Activated T-cell treated with anti-CD3 and anti-CD28 coated beads, Interleukin-2, amount 50 U/mL, for 72 hours (primary cell): ENCODE results near the gene LCE1C. TPM values are rescaled to one million over a fixed set of nuclear protein-coding genes. Genes with fewer than 3 reads are reported as not detected.

ENCODE experiments used
- ATAC-seq, 2 donors: fragments of 150-1000 bp; cut with Tn5 transposase; replicated peaks in 1 of 2; 2 replicates each; pipeline ENCODE4 v1.10.0; 2021; ENCODE audit warnings: moderate library complexity in 2 of 2, mild to moderate bottlenecking in 1 of 2
- DNase-seq, 2 donors: peaks; one replicate each; pipeline ENCODE4 v3.0.0; 2021 to 2022; ENCODE audit warnings: mixed read lengths in 1 of 2
- H3K27ac Mint-ChIP-seq: one replicate; pipeline ENCODE4 v1.8.0; 2022; ENCODE audit warnings: mild to moderate bottlenecking, moderate library complexity, mixed read lengths
- H3K27me3 Mint-ChIP-seq: one replicate; pipeline ENCODE4 v1.8.0; 2022; ENCODE audit warnings: low read depth, mixed read lengths
- H3K36me3 Mint-ChIP-seq, 2 donors: one replicate each; pipeline ENCODE4 v1.8.0; 2022; ENCODE audit warnings: mixed read lengths in 2 of 2, mild to moderate bottlenecking in 1 of 2; ENCODE audit not compliant: insufficient read depth in 2 of 2
- H3K4me1 Mint-ChIP-seq: one replicate; pipeline ENCODE4 v1.8.0; 2022; ENCODE audit warnings: low read depth, mixed read lengths
- H3K4me3 Mint-ChIP-seq, 2 donors: one replicate each; pipeline ENCODE4 v1.8.0; 2022; ENCODE audit warnings: mild to moderate bottlenecking in 2 of 2, mixed read lengths in 2 of 2, moderate library complexity in 2 of 2
- H3K9me3 Mint-ChIP-seq, 2 donors: one replicate each; pipeline ENCODE4 v1.8.0; 2022; ENCODE audit warnings: mixed read lengths in 2 of 2
- total RNA-seq, 2 donors: library from RNA; stranded (reverse); gene quantifications; one replicate each; pipeline ENCODE4 v1.2.3, GENCODE V29; 2022

Gene LCE1C
- total RNA-seq = not detected

GRCh38 chr1:152806576-152806975, at the start of gene LCE1C:
LCE1C (minus strand) TSS chr1:152806651; CDS start chr1:152805478, 1,173 bp downstream.
- H3K4me3 Mint-ChIP-seq = no peak within 1 kb of the TSS
- DNase-seq (no peak), ATAC-seq (no peak)
- H3K9me3 Mint-ChIP-seq = no peaks in the 10 kb centered on the region
- H3K27ac Mint-ChIP-seq = no peak within 1 kb of the TSS
- peaks cover 7% of the 10 kb centered on the region for H3K27me3 Mint-ChIP-seq
- H3K4me1 Mint-ChIP-seq = no peaks in the 10 kb centered on the region
- H3K36me3 Mint-ChIP-seq = no peaks in the 10 kb centered on the region

GRCh38 chr1:152855661-152856060, 49.2 kb upstream of the LCE1C start:
- no peak overlapping the region for H3K27ac Mint-ChIP-seq
- no peak overlapping the region for H3K4me3 Mint-ChIP-seq
- DNase-seq (no peak), ATAC-seq (no peak)
- H3K9me3 Mint-ChIP-seq = no peaks in the 10 kb centered on the region
- peaks cover under 1% of the 10 kb centered on the region for H3K27me3 Mint-ChIP-seq
- H3K36me3 Mint-ChIP-seq = no peaks in the 10 kb centered on the region
- H3K4me1 Mint-ChIP-seq = no peaks in the 10 kb centered on the region

- no peak within 1 kb of the TSS for H3K4me3 Mint-ChIP-seq
- peaks cover 9% of the 10 kb centered on the region for H3K27me3 Mint-ChIP-seq
- no peak for DNase-seq
- no peak within 1 kb of the TSS for H3K27ac Mint-ChIP-seq
- H3K4me1 Mint-ChIP-seq = no peaks in the 10 kb centered on the region
- no peak for ATAC-seq
- H3K9me3 Mint-ChIP-seq = no peaks in the 10 kb centered on the region
- no peaks in the 10 kb centered on the region for H3K36me3 Mint-ChIP-seq
Measured at GRCh38 chr1:152842556-152842955, 36.1 kb upstream of the LCE1C start, which contains the start of gene LCE6A. LCE6A (plus strand) TSS chr1:152842856; CDS start chr1:152843521, 665 bp downstream.

- peaks cover 0 to 2% of the 10 kb centered on the region in 2 donors for H3K9me3 Mint-ChIP-seq
- no peaks in the 10 kb centered on the region for H3K4me1 Mint-ChIP-seq
- no peak for DNase-seq
- peak overlapping the region; percentile 18 for H3K27ac Mint-ChIP-seq
- no peak overlapping the region for H3K4me3 Mint-ChIP-seq
- peaks cover 9% of the 10 kb centered on the region for H3K27me3 Mint-ChIP-seq
- no peak for ATAC-seq
- no peaks in the 10 kb centered on the region for H3K36me3 Mint-ChIP-seq
Measured at GRCh38 chr1:152836870-152837269, 30.4 kb upstream of the LCE1C start.

- DNase-seq = no peak
- ATAC-seq = no peak
- Mint-ChIP-seq H3K4me1 (no peaks in the 10 kb centered on the region), H3K27ac (no peak within 1 kb of the TSS), H3K9me3 (peaks cover 0 to 2% of the 10 kb centered on the region in 2 donors), H3K4me3 (no peak within 1 kb of the TSS), H3K27me3 (peaks cover 15% of the 10 kb centered on the region), H3K36me3 (no peaks in the 10 kb centered on the region)
Measured at GRCh38 chr1:152827173-152827572, 20.7 kb upstream of the LCE1C start, which contains the start of gene LCE1A. LCE1A (plus strand) TSS chr1:152827473; CDS start chr1:152827473, 0 bp downstream.

DNA sequence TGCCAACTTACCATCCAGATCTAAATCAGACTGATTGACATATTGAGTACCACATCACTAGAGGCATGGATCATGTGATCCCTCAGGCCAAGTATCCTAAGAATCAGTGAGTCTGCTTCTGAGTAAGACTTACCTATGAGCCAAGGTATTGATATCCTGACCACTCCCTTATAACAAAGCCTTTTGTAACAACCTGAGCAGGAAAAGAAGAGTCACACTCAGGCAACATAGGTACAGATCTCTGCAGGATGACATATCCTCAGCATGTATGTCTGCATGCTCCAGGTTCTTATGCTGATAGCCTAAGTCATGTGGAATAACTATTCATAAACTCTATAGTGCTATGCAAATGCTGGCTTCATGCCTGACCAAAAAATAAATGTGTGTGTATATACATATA, 18.5 kb upstream of the LCE1C start:
- H3K36me3 Mint-ChIP-seq = no peaks in the 10 kb centered on the region
- H3K4me1 Mint-ChIP-seq = no peaks in the 10 kb centered on the region
- DNase-seq (no peak), ATAC-seq (no peak)
- no peak overlapping the region for H3K27ac Mint-ChIP-seq
- no peak overlapping the region for H3K4me3 Mint-ChIP-seq
- no peaks in the 10 kb centered on the region for H3K9me3 Mint-ChIP-seq
- H3K27me3 Mint-ChIP-seq = peaks cover 15% of the 10 kb centered on the region

DNA sequence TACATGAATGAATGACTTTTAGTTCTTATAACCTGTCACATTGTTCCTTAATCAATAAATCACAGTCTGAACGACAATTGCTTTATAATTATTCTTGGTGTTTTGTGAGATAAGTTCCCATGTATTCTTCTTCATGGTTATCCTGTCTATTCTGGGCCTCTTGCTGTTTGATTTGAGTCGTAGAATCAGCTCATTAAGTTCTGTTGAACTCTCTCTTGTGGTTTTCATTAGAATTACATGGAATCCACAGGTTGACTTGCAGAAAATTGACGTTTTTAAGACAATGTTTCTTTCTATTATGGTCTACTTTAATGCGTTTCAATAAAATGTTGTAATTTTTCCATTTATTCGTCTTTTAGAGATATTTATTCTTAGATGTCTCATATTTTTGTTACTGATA, 16.8 kb upstream of the LCE1C start:
- DNase-seq (no peak), ATAC-seq (no peak)
- Mint-ChIP-seq H3K27me3 (peaks cover 15% of the 10 kb centered on the region), H3K4me1 (no peaks in the 10 kb centered on the region), H3K9me3 (no peaks in the 10 kb centered on the region), H3K27ac (no peak overlapping the region), H3K4me3 (no peak overlapping the region), H3K36me3 (no peaks in the 10 kb centered on the region)

DNA sequence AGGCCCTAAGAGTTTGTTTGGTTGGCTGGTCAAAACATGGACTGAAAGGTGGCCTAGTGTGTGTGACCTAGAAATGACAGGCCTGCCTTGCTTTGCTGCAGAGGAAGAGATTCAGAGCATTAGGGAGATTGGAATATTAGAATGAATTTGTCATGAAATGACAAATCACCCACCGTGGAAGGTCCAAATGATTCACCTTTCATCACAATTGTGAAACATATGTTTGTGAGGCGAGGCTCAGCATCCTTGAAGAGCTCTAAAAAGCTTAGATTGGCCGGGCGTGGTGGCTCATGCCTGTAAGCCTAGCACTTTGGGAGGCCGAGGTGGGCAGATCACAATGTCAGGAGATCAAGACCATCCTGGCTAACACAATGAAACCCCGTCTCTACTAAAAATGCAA, 10.9 kb upstream of the LCE1C start:
- H3K36me3 Mint-ChIP-seq = no peaks in the 10 kb centered on the region
- no peaks in the 10 kb centered on the region for H3K4me1 Mint-ChIP-seq
- no peaks in the 10 kb centered on the region for H3K9me3 Mint-ChIP-seq
- ATAC-seq (no peak), DNase-seq (no peak)
- no peaks in the 10 kb centered on the region for H3K27me3 Mint-ChIP-seq
- no peak overlapping the region for H3K27ac Mint-ChIP-seq
- H3K4me3 Mint-ChIP-seq = no peak overlapping the region

- ATAC-seq = no peak
- no peaks in the 10 kb centered on the region for H3K36me3 Mint-ChIP-seq
- H3K27ac Mint-ChIP-seq = no peak within 1 kb of the TSS
- no peaks in the 10 kb centered on the region for H3K4me1 Mint-ChIP-seq
- H3K27me3 Mint-ChIP-seq = no peaks in the 10 kb centered on the region
- DNase-seq = no peak
- H3K9me3 Mint-ChIP-seq = no peaks in the 10 kb centered on the region
- H3K4me3 Mint-ChIP-seq = no peak within 1 kb of the TSS
Measured at GRCh38 chr1:152811671-152812070, 5.2 kb upstream of the LCE1C start, which contains the start of gene LCE1B. LCE1B (plus strand) TSS chr1:152811971; CDS start chr1:152812447, 476 bp downstream.

DNA sequence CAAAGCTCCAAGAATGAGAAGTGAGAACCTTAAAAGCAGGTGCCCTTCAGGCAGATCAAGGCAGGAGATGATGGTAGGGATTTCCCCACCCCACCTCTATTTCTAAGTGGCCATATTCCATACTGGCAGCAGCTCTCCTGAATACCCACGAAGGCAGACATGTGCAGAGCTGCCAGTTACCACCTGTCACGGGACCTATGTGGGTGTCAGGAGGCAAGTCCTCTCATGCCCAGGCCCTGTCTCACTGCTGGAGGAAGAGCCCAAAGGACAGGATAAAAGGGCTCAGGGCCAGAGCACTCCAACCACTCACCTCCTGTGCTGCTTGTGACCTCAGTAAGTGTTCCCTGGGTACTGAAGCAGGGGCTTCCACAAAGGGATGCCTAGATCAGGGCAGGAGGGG, 4.6 kb upstream of the LCE1C start:
- no peak for DNase-seq
- no peaks in the 10 kb centered on the region for H3K4me1 Mint-ChIP-seq
- no peaks in the 10 kb centered on the region for H3K27me3 Mint-ChIP-seq
- H3K36me3 Mint-ChIP-seq = no peaks in the 10 kb centered on the region
- no peak overlapping the region for H3K27ac Mint-ChIP-seq
- H3K9me3 Mint-ChIP-seq = no peaks in the 10 kb centered on the region
- ATAC-seq = no peak
- no peak overlapping the region for H3K4me3 Mint-ChIP-seq

DNA sequence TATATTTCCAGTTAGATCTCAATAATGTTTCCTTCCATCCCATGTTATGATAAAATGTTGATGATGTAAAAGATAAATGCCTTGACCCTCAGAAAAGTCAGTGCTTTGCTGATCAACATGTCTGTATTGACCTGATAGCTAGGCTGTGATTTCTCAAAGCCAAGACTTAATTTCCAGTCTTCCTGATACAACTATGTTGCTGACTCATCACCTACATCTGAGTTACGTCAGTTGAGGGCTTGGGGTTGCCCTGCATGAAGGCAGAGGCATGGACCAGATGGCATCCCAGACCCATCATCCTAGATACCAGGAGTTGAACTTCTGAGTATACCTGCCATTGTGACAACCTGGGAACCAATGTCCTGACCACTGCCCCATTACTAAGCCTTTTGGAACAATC, 5.1 kb downstream of the LCE1C start:
- no peak for DNase-seq
- H3K27me3 Mint-ChIP-seq = peaks cover 24% of the 10 kb centered on the region

GRCh38 chr1:152796421-152796820, 10.0 kb downstream of the LCE1C start, which contains the start of gene LCE1D:
LCE1D (plus strand) TSS chr1:152796721; CDS start chr1:152797795, 1,074 bp downstream.
- H3K4me1 Mint-ChIP-seq = no peaks in the 10 kb centered on the region
- no peaks in the 10 kb centered on the region for H3K9me3 Mint-ChIP-seq
- H3K27ac Mint-ChIP-seq = no peak within 1 kb of the TSS
- ATAC-seq (no peak), DNase-seq (no peak)
- peaks cover 15% of the 10 kb centered on the region for H3K27me3 Mint-ChIP-seq
- no peaks in the 10 kb centered on the region for H3K36me3 Mint-ChIP-seq
- H3K4me3 Mint-ChIP-seq = no peak within 1 kb of the TSS

More for the DNA sequence above, 5.1 kb downstream of the LCE1C start:
- no peak overlapping the region for H3K27ac Mint-ChIP-seq
- H3K9me3 Mint-ChIP-seq = no peaks in the 10 kb centered on the region
- ATAC-seq = no peak
- H3K4me3 Mint-ChIP-seq = no peak overlapping the region
- H3K4me1 Mint-ChIP-seq = no peaks in the 10 kb centered on the region
- no peaks in the 10 kb centered on the region for H3K36me3 Mint-ChIP-seq

- Mint-ChIP-seq H3K36me3 (no peaks in the 10 kb centered on the region), H3K4me3 (no peak overlapping the region), H3K9me3 (no peaks in the 10 kb centered on the region), H3K27me3 (peaks cover 12% of the 10 kb centered on the region), H3K27ac (no peak overlapping the region), H3K4me1 (no peaks in the 10 kb centered on the region)
- DNase-seq (no peak), ATAC-seq (no peak)
Measured at GRCh38 chr1:152795686-152796085, 10.8 kb downstream of the LCE1C start.

DNA sequence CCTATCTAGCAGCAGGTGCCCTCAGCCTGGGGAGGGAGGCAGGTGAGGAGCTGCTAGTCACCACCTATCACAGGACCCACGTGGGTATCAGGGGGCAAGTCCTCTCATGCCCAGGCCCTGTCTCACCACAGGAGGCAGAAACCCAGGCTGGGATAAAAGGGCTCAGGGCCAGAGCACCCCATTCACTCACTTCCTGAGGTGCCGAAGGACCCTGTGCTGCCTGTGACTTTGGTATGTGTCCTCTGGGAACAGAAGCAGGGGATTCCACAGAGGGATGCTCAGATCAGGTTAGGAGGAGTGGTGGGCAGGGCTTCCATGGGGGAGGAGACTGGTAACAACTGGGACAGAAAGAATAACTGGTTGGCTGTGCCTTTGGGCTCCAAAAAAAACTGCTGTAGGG, 20.4 kb downstream of the LCE1C start, which contains the start of gene LCE1E:
Gene LCE1E, plus strand, starts transcription at position 181 of the 400 bp plus-strand sequence. CDS start 1,043 bp downstream, outside the sequence.
- no peak within 1 kb of the TSS for H3K27ac Mint-ChIP-seq
- DNase-seq = no peak
- ATAC-seq = no peak

More for the DNA sequence above, 20.4 kb downstream of the LCE1C start, which contains the start of gene LCE1E:
- Mint-ChIP-seq H3K9me3 (no peaks in the 10 kb centered on the region), H3K4me1 (no peaks in the 10 kb centered on the region), H3K36me3 (no peaks in the 10 kb centered on the region), H3K27me3 (peaks cover 28% of the 10 kb centered on the region), H3K4me3 (no peak within 1 kb of the TSS)
